Skin of body (tissue), 2 donors: ENCODE measurements around the gene ZYX. TPM values are rescaled to one million over a fixed set of nuclear protein-coding genes. Genes with fewer than 3 reads are reported as not detected.

Source experiments
- DNase-seq: peaks from one replicate; lab custom pipeline; 2025; lab: John Stamatoyannopoulos, UW
- total RNA-seq: library from RNA; depleted of rRNA; stranded (reverse); fragments of >200 nt; gene quantifications from one replicate; pipeline ENCODE4 v1.2.3, GENCODE V29; 2014

Gene ZYX
- total RNA-seq, 1 donor from 2014 or later, result 27.1 TPM

DNA sequence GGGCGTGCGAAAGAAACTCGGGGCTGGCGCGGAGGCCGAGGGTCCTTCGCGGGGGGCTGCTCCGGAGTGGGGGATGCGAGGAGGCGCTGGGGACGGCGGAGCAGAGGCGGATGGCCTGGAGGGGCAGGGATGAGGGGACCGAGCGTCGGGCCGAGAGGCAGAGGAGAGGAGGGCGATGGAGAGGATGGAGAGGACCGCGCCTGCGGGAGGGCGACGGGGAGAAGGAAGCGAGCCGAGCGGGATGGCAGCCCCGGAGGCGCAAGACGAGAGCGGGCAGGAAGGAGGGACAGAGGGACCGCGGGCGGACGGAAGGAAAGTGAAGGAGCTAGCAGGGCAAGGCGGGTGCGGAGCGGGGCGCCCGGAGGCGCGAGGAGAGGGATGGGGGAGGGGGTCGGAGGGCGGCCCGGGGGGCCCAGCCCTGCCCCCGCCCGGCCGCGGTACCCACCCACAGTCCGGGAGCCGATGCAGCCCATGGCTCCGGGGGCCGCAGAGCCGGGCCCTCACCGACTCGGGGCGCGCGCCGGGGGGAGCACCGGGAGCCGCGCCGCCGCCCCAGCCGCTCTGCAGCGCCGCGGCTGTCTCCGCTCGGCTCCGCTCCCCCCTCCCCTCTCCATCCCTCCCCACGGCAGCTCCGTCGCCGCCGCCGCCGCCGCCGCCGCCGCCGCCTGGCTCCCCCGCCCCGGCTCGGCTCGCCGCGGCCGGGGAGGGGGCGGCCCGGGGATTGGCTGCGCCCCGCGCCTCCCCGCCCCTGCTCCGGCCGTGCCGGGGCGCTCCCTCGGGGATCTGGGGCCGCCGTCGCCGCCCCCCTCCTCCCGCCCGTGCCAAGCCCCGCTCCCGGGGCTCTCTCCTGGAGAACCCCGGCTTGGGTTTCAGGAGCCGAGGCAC lies 18.8 kb upstream of the ZYX start, which contains the start of gene FAM131B:
TSS of gene FAM131B (minus strand) at position 583 of the 885 bp plus-strand sequence. CDS start at position 473, 110 bp downstream.
- no peak for DNase-seq

DNA sequence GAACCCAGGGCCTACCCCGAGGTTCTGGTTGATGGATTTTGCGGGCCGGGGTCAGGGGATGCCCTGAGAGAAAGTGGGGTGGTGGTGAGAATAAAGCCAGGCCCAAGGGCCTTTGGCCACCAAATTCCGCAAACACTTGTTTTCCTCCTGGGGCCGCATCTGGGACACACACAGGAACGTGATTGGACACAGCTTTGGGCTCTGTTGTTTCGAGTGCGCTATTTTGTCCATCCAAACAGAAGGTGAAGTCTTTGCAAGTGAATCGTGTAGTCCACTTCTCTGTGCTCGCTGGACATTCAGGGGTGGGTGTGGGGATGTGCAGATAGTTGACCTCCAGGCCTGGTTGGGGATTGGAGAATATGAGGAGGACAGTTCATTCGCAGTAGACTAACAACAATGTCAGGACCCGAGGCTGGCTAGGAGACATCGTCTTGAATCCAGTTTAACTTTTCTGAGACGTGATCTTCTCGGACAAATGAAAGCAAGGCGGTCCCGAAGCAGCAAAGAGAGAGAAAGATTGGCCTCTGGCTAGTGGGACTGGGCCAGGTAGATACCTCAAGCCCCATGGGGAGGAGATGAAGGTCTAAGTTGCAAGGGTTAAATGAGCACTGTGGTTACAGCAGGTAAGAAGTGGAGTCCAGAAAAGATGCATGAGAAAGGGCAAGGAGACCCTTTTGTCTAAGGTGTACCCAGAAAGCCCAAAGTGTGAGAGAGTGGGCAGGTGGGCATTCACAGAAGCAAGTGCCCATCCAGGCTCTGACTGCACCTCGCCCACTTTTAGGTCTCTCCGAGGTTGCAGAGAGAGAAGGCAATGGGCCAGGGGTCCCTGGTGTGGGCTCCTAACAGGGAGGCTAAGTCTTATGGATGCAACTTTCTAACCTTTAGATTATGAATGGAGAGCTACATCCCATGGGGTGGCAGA lies 17.9 kb upstream of the ZYX start:
- no peak for DNase-seq

DNA sequence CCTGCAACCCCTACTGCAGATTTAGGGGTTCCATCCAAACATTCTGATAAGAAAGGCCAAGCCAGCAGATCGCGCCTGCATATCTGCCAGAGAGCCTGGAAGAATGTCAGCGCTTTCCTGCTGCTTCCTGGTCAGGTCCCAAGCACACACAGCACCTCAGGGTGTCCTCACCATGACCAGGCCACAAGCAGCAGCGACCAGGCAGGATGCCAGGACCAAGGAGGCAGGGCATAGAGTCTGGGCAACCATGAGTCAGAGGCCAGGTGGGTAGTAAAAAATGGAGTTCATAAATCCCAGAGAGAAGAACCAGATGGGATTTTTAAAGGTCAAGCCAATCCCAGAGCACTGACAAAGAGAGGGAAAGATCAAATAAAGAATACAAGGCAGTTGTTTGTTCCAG lies 13.2 kb upstream of the ZYX start:
- DNase-seq, result no peak

DNA sequence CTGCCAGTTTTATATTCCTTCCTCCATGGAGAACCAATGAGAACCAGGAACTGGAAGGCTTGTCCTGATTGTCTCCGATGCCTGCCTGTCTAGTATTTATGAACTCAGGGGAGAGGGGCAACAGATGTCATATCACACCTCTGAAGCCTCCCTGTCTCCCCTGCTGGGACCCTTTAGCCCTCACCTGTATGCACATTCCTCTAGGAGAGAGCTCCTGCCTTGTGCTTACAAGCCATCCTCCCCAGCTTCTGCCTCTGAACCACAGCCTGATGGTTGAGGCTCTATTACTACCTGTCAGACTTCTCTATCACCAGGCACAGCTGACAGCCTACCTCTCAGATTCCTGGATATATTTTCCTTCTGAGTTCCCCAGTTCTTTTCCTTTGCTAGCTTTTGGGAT lies 12.8 kb upstream of the ZYX start:
- no peak for DNase-seq

DNA sequence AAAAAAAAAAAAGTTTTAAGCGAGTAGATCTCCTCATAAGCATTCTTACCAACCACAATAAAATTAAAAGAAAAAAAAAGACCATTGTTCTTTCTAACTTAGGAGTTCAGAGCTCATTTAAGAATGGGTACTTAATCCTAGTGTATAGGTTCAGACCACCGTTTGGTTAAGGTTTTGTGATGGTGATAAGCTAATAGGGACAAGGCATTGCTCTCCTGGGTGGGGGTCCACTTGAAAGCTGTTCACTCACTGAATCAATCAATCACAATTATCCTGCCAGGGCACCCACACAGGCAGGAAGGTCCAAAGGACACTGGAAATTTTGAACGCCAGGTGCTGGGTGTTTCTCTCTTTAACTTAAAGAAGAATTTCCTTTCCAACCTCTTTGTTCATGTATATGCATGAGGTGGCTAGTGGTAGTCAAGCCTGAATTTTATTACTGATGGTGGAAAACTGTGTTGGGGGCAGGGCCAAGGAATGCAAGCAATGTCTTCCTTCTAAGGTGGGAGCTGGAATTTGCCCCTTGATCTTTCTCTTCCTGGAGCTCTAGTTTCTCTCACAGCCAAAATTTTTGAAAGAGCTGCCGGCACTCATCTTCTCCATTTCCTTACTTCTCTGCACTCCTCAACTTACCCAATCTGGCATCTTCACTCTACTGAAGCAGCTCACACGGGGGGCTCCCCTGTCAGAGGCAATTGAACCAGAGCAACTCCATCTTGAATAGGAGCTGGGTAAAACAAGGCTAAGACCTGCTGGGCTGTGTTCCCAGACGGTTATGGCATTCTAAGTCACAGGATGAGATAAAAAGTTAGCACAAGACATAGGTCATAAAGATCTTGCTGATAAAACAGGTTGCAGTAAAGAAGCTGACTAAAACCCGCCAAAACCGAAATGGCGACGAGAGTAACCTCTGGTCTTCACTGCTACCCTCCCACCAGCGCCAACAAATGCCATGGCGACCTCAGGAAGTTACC lies 11.2 kb upstream of the ZYX start:
- no peak for DNase-seq

DNA sequence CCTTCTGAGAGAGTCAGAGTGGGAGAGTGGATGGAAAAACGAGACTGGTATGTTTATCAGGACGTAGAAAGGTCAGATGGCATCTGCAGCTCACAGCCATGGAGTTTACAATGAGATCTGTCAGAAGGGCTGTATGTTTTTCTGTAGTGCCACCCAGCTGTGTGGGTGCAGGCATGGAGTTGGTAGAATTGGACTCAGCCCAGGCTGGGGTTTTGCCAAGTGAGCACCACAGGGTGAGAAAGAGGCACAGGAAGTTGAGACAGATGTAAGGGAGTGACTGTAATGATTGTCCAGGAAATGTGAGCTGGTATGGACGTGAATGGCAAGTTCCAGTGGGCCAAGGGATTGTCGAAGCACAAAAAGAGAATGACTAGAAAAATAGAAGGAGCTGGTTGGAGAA lies 9.1 kb upstream of the ZYX start:
- DNase-seq, result no peak

DNA sequence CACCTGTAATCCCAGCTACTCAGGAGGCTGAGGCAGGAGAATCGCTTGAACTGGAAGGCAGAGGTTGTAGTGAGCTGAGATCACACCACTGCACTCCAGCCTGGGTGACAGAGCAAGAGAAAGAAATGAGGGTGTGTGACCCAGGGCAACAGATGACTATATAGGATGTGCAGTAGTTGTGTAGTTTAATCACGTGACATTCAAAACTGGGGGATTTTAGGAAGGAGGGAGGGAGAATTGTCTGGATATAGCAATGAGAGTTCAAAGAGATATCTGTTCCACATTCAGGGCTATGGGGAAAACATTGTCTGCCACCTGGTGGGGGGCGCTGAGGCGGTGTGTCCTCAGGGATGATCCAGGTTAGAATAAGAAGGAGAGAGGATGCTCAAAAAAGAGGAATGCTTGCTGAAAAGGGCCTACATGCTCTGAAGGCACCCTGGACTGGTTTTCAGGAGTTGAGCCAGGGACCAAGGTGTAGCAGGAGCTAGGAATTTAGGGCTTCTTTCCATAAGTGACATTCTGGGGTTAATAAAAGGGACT lies 7.8 kb upstream of the ZYX start:
- DNase-seq, result no peak

DNA sequence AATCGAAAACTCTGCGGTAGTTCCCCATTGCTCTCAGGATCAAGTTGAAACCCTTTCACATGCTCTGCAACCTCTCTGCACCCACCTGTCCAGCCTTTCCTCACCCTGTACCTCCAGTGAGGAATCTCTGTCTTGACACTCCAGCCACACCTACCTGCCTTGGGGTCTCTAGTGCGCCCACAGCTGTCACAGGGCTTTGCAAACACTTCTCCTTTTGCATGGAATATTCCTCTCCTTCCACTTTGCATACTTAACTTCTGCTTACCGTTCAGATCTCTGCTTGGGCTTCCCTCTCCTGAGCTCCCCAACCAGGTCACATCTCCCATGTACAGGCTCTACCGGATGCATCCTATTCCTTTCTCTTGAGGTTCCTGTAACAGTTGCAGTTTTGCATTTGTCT lies 6.6 kb upstream of the ZYX start:
- DNase-seq, result no peak

DNA sequence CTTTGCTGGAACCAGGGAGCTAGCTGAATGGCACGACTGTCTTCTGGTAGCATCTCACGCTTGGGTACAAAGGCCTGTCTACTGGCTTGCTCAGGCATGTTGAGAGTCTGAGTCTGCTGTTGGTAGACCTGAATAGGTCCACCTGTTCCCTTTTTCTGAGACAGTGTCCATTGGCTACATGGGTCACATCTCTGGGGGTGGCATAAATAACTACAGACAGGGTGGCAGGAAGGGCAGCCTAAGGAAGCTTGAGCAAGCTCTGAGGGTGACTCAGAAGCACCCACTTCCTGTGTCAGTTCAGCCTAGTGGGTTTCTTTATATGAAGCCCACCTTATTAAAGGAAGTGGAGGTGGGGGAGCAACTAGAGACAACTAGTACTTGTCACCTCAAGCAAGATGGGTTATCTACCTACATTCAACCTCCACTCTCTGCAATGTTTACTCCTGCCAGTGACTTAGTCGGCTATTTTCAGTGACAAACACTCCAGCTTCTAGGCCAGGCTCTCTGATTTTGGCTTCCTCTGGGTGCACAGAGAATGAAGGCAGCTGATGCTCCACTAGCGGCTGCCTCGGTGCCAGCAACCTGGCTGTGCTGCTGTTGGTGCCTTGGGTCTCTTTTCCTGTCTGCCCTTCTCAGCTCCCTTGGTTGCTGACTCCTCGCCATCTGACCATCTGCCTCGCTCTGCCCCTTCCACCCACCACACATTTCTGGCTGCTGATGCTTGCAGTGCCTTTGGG lies 5.7 kb upstream of the ZYX start:
- DNase-seq, result no peak

DNA sequence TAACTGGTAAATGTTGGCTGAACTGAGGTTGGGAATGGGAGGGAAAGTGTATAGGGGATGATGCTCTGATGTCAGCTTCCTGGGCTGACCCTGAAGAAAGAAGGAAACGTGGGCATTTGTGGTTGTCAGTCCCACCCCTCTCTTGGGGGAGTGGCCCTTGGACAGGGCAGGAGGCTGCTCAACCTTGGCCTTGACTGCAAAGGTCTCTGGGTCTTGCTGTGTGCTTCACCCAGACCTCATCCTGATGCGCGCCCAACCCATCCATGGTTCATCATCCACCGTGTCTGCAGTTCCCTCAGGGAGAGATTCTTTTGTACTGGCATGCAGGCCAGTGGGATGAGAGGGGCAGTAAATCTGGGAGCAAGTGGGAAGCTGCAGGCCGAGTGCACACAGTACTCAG lies 4.7 kb upstream of the ZYX start:
- no peak for DNase-seq

DNA sequence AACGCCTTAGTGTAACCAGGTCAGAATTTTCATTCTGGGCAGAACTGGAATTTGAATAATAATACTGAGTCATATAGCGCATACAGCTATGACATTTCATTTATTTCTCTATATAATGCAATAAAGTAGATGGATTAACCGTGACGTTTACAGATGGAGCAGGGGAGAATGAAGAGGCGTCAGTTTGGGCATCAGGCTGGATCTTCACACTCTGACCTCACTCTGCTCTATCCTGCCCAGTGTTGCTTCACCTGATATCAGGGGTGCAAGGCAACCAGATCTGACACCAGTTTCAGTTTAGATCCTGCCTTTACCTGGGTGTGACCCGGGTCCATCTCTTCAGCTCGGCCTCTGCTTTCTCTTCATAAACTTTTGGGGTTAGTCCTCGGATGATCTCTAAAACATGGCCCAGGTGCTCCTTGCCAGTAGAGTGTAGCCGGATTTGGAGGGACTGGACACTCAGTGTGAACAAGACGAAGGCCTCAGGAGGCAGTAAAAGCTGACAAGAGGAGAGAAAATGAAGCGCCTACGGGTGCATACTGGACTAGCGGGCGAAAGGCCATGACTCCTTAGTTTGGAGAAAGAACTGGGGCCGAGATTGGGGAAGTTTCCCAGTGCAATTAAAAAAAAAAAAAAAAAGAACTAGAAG lies 1.4 kb upstream of the ZYX start:
- no peak for DNase-seq

DNA sequence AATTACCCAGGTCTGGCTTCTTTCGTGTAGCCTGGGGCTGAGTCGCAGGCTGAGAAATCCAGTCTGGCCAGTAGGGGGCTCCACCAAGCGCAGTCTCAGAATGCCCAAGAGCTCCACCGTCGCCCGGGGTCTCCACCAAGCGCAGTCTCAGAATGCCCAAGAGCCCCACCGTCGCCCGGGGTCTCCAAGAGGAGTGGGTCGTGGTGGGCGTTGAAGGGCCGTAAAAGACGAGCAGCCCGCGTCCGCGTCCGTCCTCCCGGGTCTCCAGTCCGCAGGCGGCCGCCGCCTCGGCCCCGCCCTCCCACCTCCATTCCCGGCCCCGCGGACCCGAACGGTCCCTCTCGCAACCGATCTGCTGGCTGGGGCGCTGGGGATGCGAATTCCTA lies 892 bp upstream of the ZYX start:
- peak; percentile 80 for DNase-seq

DNA sequence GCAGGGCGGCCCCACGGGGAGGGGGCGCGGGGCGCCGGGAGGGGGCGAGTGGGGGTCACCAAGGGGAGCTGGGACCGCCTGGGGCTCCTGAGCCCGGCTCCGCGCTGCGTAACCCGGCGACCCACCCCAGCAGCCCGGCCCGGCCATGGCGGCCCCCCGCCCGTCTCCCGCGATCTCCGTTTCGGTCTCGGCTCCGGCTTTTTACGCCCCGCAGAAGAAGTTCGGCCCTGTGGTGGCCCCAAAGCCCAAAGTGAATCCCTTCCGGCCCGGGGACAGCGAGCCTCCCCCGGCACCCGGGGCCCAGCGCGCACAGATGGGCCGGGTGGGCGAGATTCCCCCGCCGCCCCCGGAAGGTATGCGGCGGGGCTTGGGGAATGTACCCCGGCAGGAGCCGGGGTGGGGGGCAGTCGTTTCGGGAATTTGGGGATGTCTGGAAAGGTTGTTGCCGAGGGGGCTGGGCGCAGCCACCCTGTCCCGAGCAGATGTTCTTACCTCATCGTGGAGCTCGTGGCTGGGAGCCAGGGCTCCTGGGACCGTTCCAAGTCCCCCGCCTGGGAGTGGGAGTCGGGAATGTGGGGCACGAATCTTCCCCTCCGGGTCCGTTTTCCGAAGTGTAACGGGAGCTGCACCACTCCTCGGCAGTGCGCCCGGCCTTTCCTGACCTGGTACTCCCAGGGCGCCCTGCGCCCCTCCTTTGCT lies 431 bp downstream of the ZYX start:
- peak; percentile 82 for DNase-seq

DNA sequence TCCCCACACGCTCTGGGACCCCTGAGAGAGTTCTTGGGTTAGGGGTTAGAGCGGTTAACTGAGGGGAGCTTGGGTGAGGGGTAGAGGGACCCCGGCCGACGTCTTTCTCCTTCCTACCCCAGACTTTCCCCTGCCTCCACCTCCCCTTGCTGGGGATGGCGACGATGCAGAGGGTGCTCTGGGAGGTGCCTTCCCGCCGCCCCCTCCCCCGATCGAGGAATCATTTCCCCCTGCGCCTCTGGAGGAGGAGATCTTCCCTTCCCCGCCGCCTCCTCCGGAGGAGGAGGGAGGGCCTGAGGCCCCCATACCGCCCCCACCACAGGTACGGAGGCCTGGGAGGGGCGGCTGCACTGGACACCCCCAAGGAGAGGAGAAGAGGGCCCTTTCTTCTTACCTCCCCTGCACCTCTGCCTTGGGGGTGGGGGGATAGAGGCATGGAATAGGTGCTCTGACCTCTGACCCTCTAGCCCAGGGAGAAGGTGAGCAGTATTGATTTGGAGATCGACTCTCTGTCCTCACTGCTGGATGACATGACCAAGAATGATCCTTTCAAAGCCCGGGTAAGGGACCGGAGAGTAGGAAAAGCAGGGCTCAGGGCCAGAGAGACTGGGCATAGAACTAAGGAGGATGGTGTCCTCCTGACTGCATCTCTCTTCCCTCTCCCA lies 1.1 kb downstream of the ZYX start:
- no peak for DNase-seq

DNA sequence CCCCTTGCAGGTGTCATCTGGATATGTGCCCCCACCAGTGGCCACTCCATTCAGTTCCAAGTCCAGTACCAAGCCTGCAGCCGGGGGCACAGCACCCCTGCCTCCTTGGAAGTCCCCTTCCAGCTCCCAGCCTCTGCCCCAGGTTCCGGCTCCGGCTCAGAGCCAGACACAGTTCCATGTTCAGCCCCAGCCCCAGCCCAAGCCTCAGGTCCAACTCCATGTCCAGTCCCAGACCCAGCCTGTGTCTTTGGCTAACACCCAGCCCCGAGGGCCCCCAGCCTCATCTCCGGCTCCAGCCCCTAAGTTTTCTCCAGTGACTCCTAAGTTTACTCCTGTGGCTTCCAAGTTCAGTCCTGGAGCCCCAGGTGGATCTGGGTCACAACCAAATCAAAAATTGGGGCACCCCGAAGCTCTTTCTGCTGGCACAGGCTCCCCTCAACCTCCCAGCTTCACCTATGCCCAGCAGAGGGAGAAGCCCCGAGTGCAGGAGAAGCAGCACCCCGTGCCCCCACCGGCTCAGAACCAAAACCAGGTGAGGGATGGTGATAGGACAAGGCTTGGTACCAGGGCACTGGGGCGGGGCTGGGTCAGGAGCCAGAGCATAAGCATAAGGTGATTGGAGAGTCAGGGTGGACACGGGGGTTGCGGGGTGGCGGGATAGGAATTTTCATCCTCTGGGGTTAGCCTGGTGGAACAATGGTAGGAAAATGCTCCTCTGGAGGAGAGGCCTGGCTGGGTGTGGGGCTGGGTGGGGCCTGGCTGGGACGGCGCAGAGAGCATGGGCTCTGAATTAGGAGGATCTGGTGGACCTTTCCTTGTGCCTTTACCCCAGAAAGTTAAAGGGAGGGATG lies 1.9 kb downstream of the ZYX start:
- no peak for DNase-seq

DNA sequence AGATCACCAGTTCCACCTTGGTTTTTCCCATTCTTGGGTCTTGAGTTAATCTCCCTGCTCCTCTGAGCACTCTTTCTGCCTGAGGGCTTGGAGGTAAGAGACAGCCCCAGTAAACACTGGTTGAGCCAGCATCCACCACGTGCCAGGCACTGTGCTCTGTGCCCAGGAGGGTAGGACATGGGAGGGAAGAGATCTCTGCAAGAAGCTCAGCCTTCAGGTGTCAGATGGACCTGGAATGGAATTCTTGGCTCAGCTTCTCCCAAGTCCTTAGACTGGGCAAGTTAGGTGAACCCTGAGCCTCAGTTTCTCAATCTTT lies 2.5 kb downstream of the ZYX start:
- no peak for DNase-seq

DNA sequence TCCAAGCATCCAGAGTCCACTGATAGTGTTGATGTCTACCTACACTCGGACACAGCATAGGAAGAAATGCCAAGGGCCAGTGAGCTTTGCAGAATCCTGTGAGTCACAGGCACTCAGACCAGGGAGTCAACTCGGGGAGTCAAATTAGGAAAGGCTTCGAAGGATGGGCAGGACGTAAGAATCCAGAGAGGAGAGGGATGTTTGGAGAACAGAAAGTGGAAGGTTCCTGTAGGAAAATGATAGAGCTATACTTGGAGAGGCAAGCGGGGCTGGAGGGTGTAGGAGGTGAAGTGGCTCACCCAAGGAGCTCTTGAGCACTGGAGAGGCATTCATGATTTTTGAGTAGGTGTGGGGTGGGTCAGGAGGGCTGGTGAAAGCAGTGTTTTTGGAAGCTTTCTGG lies 3.0 kb downstream of the ZYX start:
- no peak for DNase-seq
